GM21737 (cell line): ENCODE results near the gene ZNF276.
"Not testable (repeated sequence)": the region's sequence is repeated elsewhere in the genome, so short reads cannot be mapped to it uniquely, and the experiment has no call there.

Experiments
- ATAC-seq: cut with Tn5 transposase; IDR thresholded peaks from one replicate; pipeline ENCODE4 v1.9.1; 2021; ENCODE audit warnings: mild to moderate bottlenecking, moderate library complexity; ENCODE audit not compliant: unreplicated experiment

The ZNF276 gene

GRCh38 chr16:89695875-89696669 is 25.3 kb upstream of the ZNF276 start:
- ATAC-seq = no peak

- no peak for ATAC-seq
Measured at GRCh38 chr16:89696670-89697128, 24.6 kb upstream of the ZNF276 start.

GRCh38 chr16:89697161-89697615 is 24.1 kb upstream of the ZNF276 start:
- ATAC-seq = no peak

GRCh38 chr16:89697616-89698331 is 23.6 kb upstream of the ZNF276 start:
- ATAC-seq = no peak

- ATAC-seq = not testable (repeated sequence)
Measured at GRCh38 chr16:89698717-89699116, 22.6 kb upstream of the ZNF276 start.

- not testable (repeated sequence) for ATAC-seq
Measured at GRCh38 chr16:89699629-89700099, 21.7 kb upstream of the ZNF276 start.

GRCh38 chr16:89700100-89700648 is 21.2 kb upstream of the ZNF276 start:
- ATAC-seq = peak; percentile 44

- ATAC-seq = peak; percentile 4
Measured at GRCh38 chr16:89700649-89701424, 20.5 kb upstream of the ZNF276 start.

- ATAC-seq = peak; percentile 58
Measured at GRCh38 chr16:89701425-89702406, 19.6 kb upstream of the ZNF276 start, which contains the start of gene SPATA2L. Gene SPATA2L (minus strand): TSS chr16:89701705. CDS start chr16:89701232, 473 bp downstream.

- ATAC-seq = no peak
Measured at GRCh38 chr16:89704281-89704680, 17.1 kb upstream of the ZNF276 start.

- ATAC-seq = no peak
Measured at GRCh38 chr16:89705006-89705405, 16.3 kb upstream of the ZNF276 start.

GRCh38 chr16:89706518-89707260 is 14.6 kb upstream of the ZNF276 start:
- no peak for ATAC-seq

GRCh38 chr16:89707695-89708094 is 13.6 kb upstream of the ZNF276 start:
- no peak for ATAC-seq

- no peak for ATAC-seq
Measured at GRCh38 chr16:89708481-89708931, 12.8 kb upstream of the ZNF276 start.

GRCh38 chr16:89709166-89709565 is 12.2 kb upstream of the ZNF276 start:
- no peak for ATAC-seq

GRCh38 chr16:89709716-89710432 is 11.5 kb upstream of the ZNF276 start:
- no peak for ATAC-seq

GRCh38 chr16:89710709-89711564 is 10.4 kb upstream of the ZNF276 start:
- ATAC-seq = no peak
